HEK293T (cell line): ENCODE data around the gene CDC42EP2.

ENCODE experiments used
- BHLHE40 ChIP-seq: fragments of 450-650 bp; IDR thresholded peaks from 2 replicates; pipeline ENCODE4 v1.6.1; 2016; ENCODE audit warnings: mild to moderate bottlenecking, moderate library complexity, borderline replicate concordance
- HDGF ChIP-seq: fragments of 450-650 bp; IDR thresholded peaks from 2 replicates; pipeline ENCODE4 v1.6.1; 2017; ENCODE audit warnings: antibody characterized with exemption, borderline replicate concordance
- SP1 ChIP-seq: fragments of 450-650 bp; IDR thresholded peaks from 2 replicates; pipeline ENCODE4 v1.6.1; 2017
- TARDBP ChIP-seq: fragments of 450-650 bp; IDR thresholded peaks from 2 replicates; pipeline ENCODE4 v1.6.1; 2016

DNA sequence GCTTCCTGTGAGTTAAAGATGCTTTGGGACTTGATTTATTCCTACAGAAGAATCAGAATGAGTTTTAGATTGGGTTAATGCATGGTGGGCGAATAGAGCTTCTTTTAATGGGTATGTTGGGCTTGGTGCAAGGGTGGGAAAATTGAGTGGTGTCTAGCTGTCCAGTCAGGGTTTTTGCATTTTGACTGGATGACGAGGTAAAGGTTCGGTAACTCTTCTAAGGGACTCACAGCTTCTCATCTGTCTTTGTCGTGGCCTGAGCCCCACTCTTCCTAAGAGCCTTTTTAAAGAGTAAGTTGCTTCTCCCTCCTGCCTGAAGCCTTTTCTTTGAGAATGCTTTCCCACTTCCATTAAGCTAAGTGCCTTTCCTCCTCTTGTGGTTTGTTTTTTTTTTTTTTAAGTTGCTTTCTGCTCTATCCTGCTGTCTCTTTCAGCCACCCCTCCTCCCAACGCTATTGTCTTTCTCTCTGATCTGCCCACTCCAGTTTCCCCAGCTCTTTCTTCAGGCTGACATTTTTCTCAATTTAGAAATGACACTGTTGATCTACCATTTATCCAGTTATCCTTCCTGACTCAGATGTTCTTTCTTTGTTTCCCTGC lies 20.1 kb downstream of the CDC42EP2 start:
- TF ChIP-seq BHLHE40 (no peak), TARDBP (no peak), SP1 (no peak), HDGF (no peak)
